K562 (cell line): Measurements from ENCODE around the gene GBA2. TPM values are rescaled to one million over a fixed set of nuclear protein-coding genes. Genes with fewer than 3 reads are reported as not detected.
A peak's percentile ranks its signal among the peaks of the same experiment; 100 is the strongest.

Source experiments
- C11orf30 ChIP-seq: fragments of 450-650 bp; IDR thresholded peaks from 2 replicates; pipeline ENCODE4 v1.6.1; 2016; ENCODE audit warnings: low read depth, mild to moderate bottlenecking
- CCNT2 ChIP-seq: IDR thresholded peaks from 2 replicates; pipeline ENCODE4 v1.6.1; 2011; ENCODE audit warnings: borderline replicate concordance, low read depth, mild to moderate bottlenecking, moderate library complexity, mixed read lengths, low read length; ENCODE audit not compliant: insufficient read length; ENCODE audit errors: extremely low read depth
- CEBPB ChIP-seq: fragments of 450-650 bp; IDR thresholded peaks from 2 replicates; pipeline ENCODE4 v1.6.1; 2016; ENCODE audit warnings: missing genetic modification characterization, missing compliant biosample characterization
- DNMT1 ChIP-seq: fragments of 450-650 bp; IDR thresholded peaks from 2 replicates; pipeline ENCODE4 v1.6.1; 2016; ENCODE audit warnings: antibody characterized with exemption, mild to moderate bottlenecking
- E2F6 ChIP-seq, 2 experiments: IDR thresholded peaks; 2 replicates each; pipeline ENCODE4 v1.6.1; 2011; ENCODE audit warnings: borderline replicate concordance in 1 of 2, control low read depth in 1 of 2, low read depth in 1 of 2, low read length in 1 of 2, mild to moderate bottlenecking in 1 of 2, mixed read lengths in 1 of 2, moderate library complexity in 1 of 2; ENCODE audit not compliant: insufficient read depth in 1 of 2, insufficient read length in 1 of 2, poor library complexity in 1 of 2, severe bottlenecking in 1 of 2; ENCODE audit errors: extremely low read depth in 1 of 2
- FOS ChIP-seq: IDR thresholded peaks from 3 replicates; pipeline ENCODE4 v1.6.1; 2011; ENCODE audit not compliant: insufficient read length; ENCODE audit errors: extremely low read depth
- KAT8 ChIP-seq: fragments of 450-650 bp; IDR thresholded peaks from 2 replicates; pipeline ENCODE4 v1.6.1; 2016; ENCODE audit warnings: low read depth, mild to moderate bottlenecking
- KLF16 ChIP-seq: IDR thresholded peaks from 2 replicates; pipeline ENCODE4 v1.6.1; 2016; ENCODE audit warnings: antibody characterized with exemption
- MECOM ChIP-seq: fragments of 250-450 bp; sonication (Bioruptor Pico); IDR thresholded peaks from 2 replicates; pipeline ENCODE4 v1.8.0; 2022; ENCODE audit warnings: inconsistent platforms
- MED1 ChIP-seq: sonication (generic); formaldehyde crosslinking; IDR thresholded peaks from 2 replicates; pipeline ENCODE4 v1.8.1; 2023; ENCODE audit warnings: missing genetic modification reagents, borderline replicate concordance
- MTF1 ChIP-seq: fragments of 250-450 bp; sonication (Bioruptor Pico); IDR thresholded peaks from 2 replicates; pipeline ENCODE4 v1.9.0; 2021; ENCODE audit warnings: moderate library complexity, mild to moderate bottlenecking, inconsistent platforms, borderline replicate concordance
- PCBP2 ChIP-seq: fragments of 200-400 bp; formaldehyde crosslinking; IDR thresholded peaks from 2 replicates; pipeline ENCODE4 v1.6.1; 2018; ENCODE audit warnings: low read length, low read depth, mild to moderate bottlenecking, moderate library complexity; ENCODE audit not compliant: poor library complexity, severe bottlenecking
- PRDM10 ChIP-seq: fragments of 450-650 bp; IDR thresholded peaks from 2 replicates; pipeline ENCODE4 v1.6.1; 2018; ENCODE audit not compliant: partially characterized antibody
- SIN3A ChIP-seq, 2 experiments: fragments of 150-350 bp in 1 of 2; IDR thresholded peaks; 2 replicates each; pipeline ENCODE4 v1.6.1; 2011 to 2016; ENCODE audit warnings: borderline replicate concordance in 2 of 2, low read depth in 2 of 2, low read length in 2 of 2, mild to moderate bottlenecking in 2 of 2, moderate library complexity in 2 of 2; ENCODE audit not compliant: control insufficient read depth in 1 of 2
- SUPT5H ChIP-seq: fragments of 450-650 bp; IDR thresholded peaks from 2 replicates; pipeline ENCODE4 v1.6.1; 2016
- TAF1 ChIP-seq: IDR thresholded peaks from 2 replicates; pipeline ENCODE4 v1.6.1; 2011; ENCODE audit warnings: mild to moderate bottlenecking, low read length, moderate library complexity; ENCODE audit not compliant: insufficient read depth, control insufficient read depth, severe bottlenecking; ENCODE audit errors: extremely low read depth
- ZNF124 ChIP-seq: sonication (generic); formaldehyde crosslinking; IDR thresholded peaks from 2 replicates; pipeline ENCODE4 v1.8.1; 2022; ENCODE audit warnings: missing genetic modification reagents
- ZNF398 ChIP-seq: fragments of 250-450 bp; sonication (Bioruptor Pico); IDR thresholded peaks from 2 replicates; pipeline ENCODE4 v1.8.0; 2021; ENCODE audit warnings: moderate library complexity, mild to moderate bottlenecking, inconsistent platforms
- ZNF431 ChIP-seq: sonication (generic); formaldehyde crosslinking; IDR thresholded peaks from 2 replicates; pipeline ENCODE4 v1.8.0; 2022; ENCODE audit warnings: mild to moderate bottlenecking, missing genetic modification reagents
- ZNF449 ChIP-seq: fragments of 250-450 bp; sonication (Bioruptor Pico); IDR thresholded peaks from 2 replicates; pipeline ENCODE4 v1.8.0; 2022; ENCODE audit warnings: moderate library complexity, mild to moderate bottlenecking, inconsistent platforms
- ZNF707 ChIP-seq: fragments of 250-450 bp; sonication (Bioruptor Pico); conservative IDR thresholded peaks from 2 replicates; pipeline ENCODE4 v1.8.0; 2022; ENCODE audit warnings: inconsistent platforms, mild to moderate bottlenecking, moderate library complexity
- polyA plus RNA-seq, 8 experiments: library from polyadenylated mRNA; depleted of rRNA in 4 of 8; stranded (reverse) in 5 of 8; unstranded in 3 of 8; fragments of >200 nt; fragmentation: Nextera tagmentation in 2 of 8; fragmentation: Illumina TruSeq in 1 of 8; extraction: Ambion mirVana in 2 of 8; extraction: Trizol in 1 of 8; gene quantifications; 2 replicates each; pipeline versions ENCODE4 v1.2.1 to v1.2.3, GENCODE V29; 2011 to 2014; ENCODE audit warnings: inconsistent platforms in 1 of 8, missing spikeins in 1 of 8
- total RNA-seq, 7 experiments: library from RNA; depleted of rRNA in 6 of 7; stranded (reverse); fragments of >200 nt in 6 of 7; fragmentation: Illumina TruSeq in 2 of 7; extraction: Trizol in 2 of 7; gene quantifications; 2 replicates each; pipeline versions ENCODE4 v1.2.1 to v1.2.3, GENCODE V29; 2011 to 2021; ENCODE audit warnings: low replicate concordance in 1 of 7

The GBA2 gene
- total and polyA plus RNA-seq, 9 of the 15 experiments (the other 6 are each of a cell fraction or from before 2014, with no cell fraction given): 14.1 to 60.4 (median 32.1) TPM

GRCh38 chr9:35727676-35728040 is 21.4 kb downstream of the GBA2 start (continued):
- peak; percentile 43 for TF ChIP-seq TAF1
- TF ChIP-seq PCBP2: no peak
- TF ChIP-seq SUPT5H: no peak
- peak; percentile 5; the same call in 1 of the 2 replicates for TF ChIP-seq KLF16
- TF ChIP-seq KAT8: no peak
- TF ChIP-seq MTF1 (CRISPR knock-in tag): no peak
- TF ChIP-seq C11orf30: peak; percentile 57
- TF ChIP-seq PRDM10: peak; percentile 49
- no peak for TF ChIP-seq SIN3A (IDR thresholded peaks at IDR 0.05; ENCODE audit: borderline replicate concordance in 2 of 2, control insufficient read depth in 1 of 2, low read depth in 2 of 2, low read length in 2 of 2)
- TF ChIP-seq MED1: no peak
- TF ChIP-seq ZNF449 (CRISPR knock-in tag): no peak
- no peak for TF ChIP-seq ZNF431 (CRISPR knock-in tag)
- TF ChIP-seq CCNT2: no peak
- no peak for TF ChIP-seq ZNF707 (CRISPR knock-in tag)
- TF ChIP-seq DNMT1: no peak
- no peak for TF ChIP-seq E2F6 (IDR thresholded peaks at IDR 0.05; ENCODE audit: borderline replicate concordance in 1 of 2, extremely low read depth in 1 of 2, insufficient read depth in 1 of 2, insufficient read length in 1 of 2, low read depth in 1 of 2, low read length in 1 of 2, poor library complexity in 1 of 2, severe bottlenecking in 1 of 2)
- TF ChIP-seq ZNF124 (CRISPR knock-in tag): no peak
- no peak for TF ChIP-seq FOS
- no peak for TF ChIP-seq MECOM (CRISPR knock-in tag)
- no peak for TF ChIP-seq CEBPB
- TF ChIP-seq ZNF398 (CRISPR knock-in tag): no peak
